OCI-LY7 (cell line): Measurements from ENCODE around the gene TRAF3.
A peak's percentile ranks its signal among the peaks of the same experiment; 100 is the strongest.

ENCODE experiments used
- CTCF ChIP-seq: fragments of 200-600 bp; sonication (generic); conservative IDR thresholded peaks from 2 replicates; pipeline ENCODE4 v1.5.1; 2014; ENCODE audit warnings: mild to moderate bottlenecking, antibody characterized with exemption, low read length, moderate library complexity, mixed read lengths
- EZH2phosphoT487 ChIP-seq: fragments of 200-600 bp; sonication (generic); IDR thresholded peaks from 2 replicates; pipeline ENCODE4 v1.6.1; 2018; ENCODE audit warnings: low read depth, borderline replicate concordance, mild to moderate bottlenecking, mixed run types, antibody characterized with exemption, low read length, moderate library complexity, mixed read lengths

- TF ChIP-seq EZH2phosphoT487: no peak
- peak; percentile 28; the same call in 1 of the 2 replicates for TF ChIP-seq CTCF
These were observed 28.7 kb downstream of the TRAF3 start for GRCh38 chr14:102805941-102806340.
